ENCODE results near the gene DNAJB6.

DNA sequence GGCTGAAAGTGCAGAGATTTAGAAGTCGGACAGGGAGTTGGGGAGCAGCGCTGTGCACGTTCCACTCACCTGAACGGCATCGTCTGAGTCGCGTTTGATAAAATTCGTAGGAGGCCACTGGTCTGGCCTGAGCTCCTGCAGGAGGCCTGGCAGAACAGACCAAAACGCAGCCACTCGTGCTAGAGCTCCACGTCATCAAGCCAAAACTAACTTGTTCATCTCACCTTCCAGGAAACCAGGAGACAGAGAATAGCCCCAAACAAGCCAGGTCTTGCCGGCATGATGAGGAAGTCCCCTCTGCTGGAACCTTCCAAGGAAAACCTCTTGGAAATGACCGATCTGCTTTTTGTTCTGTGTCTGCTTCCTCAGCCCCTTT lies 43.4 kb upstream of the DNAJB6 start:
- no peak for TF ChIP-seq NFRKB (IDR thresholded peaks at IDR 0.05)
- TF ChIP-seq, protein P1, sequence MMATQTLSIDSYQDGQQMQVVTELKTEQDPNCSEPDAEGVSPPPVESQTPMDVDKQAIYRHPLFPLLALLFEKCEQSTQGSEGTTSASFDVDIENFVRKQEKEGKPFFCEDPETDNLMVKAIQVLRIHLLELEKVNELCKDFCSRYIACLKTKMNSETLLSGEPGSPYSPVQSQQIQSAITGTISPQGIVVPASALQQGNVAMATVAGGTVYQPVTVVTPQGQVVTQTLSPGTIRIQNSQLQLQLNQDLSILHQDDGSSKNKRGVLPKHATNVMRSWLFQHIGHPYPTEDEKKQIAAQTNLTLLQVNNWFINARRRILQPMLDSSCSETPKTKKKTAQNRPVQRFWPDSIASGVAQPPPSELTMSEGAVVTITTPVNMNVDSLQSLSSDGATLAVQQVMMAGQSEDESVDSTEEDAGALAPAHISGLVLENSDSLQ (IDR thresholded peaks at IDR 0.05), result no peak
